ENCODE data around the gene TRIM47. TPM values are rescaled to one million over a fixed set of nuclear protein-coding genes. Genes with fewer than 3 reads are reported as not detected.
"Not testable (repeated sequence)": the region's sequence is repeated elsewhere in the genome, so short reads cannot be mapped to it uniquely, and the experiment has no call there.

Gene TRIM47
- polyA plus RNA-seq, 3 donors from 2014 or later, result 3.2 to 4.0 (median 3.9) TPM

DNA sequence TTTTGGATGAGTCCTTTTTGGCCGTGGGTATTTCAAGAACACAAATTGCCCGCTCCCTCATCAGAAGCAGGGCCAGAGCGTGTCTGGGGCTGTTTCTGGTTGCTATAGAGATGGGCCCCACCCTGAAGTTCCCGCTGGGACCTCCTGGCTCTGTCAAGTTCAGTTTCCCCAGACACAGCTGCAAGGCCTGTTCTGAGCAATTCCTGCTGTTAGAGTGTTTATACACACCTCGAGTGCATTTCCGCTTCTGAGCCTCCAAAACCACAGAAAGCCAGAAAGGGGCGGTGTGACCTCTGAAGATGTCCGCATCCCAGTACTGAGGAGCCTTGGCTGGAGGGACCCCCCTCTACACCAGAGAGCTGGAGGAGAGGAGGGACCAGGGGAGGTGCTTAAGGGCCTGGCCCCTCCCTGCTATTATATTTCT is 13.9 kb downstream of the TRIM47 start:
- Mint-ChIP-seq H3K27ac (peak overlapping the region; percentile 90 to 96 (median 94)), H3K4me3 (peak overlapping the region; percentile 59 to 76 (median 72)), H3K36me3 (no peaks in the 10 kb centered on the region), H3K27me3 (ENCODE audit: low read depth in 3 of 3) (peaks cover 0 to 4% (median 2%) of the 10 kb centered on the region in 3 donors), H3K4me1 (peaks cover 23 to 30% of the 10 kb centered on the region in 2 donors), H3K9me3 (no peaks in the 10 kb centered on the region)
- DNase-seq, result peak; percentile 65 to 69 (median 66)

DNA sequence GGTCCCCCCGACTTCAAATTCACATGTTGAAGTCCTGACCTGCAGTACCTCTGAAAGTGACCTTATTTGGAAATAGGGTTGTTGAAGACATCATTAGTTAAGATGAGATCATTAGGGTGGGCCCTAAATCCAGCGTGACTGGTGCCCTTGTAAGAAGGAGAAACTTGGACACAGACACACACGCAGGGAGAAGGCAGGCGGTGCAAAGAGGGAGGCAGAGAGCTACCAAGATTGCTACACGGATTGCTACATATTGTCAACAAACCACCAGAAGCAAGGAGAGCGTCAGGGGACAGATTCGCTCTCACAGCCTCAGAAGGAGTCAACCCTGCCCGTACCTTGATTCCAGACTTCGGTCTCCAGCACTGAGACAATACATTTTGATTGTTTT is 16.5 kb downstream of the TRIM47 start:
- DNase-seq, result no peak
- no peaks in the 10 kb centered on the region for H3K9me3 Mint-ChIP-seq
- H3K27me3 Mint-ChIP-seq (ENCODE audit: low read depth in 3 of 3), result peaks cover 0 to 4% (median 2%) of the 10 kb centered on the region in 3 donors
- H3K27ac Mint-ChIP-seq, result peak overlapping the region in 5 of 6 donors; percentile 49 to 92 (median 64)
- H3K36me3 Mint-ChIP-seq, result no peaks in the 10 kb centered on the region
- peaks cover 36 to 47% of the 10 kb centered on the region in 2 donors for H3K4me1 Mint-ChIP-seq
- H3K4me3 Mint-ChIP-seq, result peak overlapping the region in 2 of 5 donors; percentile 24 to 48

DNA sequence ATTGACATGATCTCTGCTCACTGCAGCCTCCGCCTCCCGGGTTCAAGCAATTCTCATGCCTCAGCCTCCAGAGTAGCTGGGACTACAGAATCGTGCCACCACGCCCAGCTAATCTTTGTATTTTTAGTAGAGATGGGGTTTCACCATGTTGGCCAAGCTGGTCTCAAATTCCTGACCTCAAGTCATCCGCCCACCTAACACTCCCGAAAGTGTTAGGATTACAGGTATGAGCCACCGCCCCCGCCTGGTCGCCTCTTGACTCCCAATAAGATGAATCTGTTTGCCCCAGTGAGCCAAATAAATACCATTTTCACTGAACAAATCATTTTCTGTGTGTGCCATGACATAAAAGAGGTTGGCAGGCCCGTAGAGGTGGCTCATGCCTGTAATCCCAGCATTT is 19.0 kb downstream of the TRIM47 start:
- DNase-seq; H3K36me3 Mint-ChIP-seq; H3K4me3 Mint-ChIP-seq; H3K9me3 Mint-ChIP-seq; H3K27me3 Mint-ChIP-seq (ENCODE audit: low read depth in 3 of 3): not testable (repeated sequence)
- peaks cover 26 to 44% of the 10 kb centered on the region in 2 donors for H3K4me1 Mint-ChIP-seq
- peak overlapping the region in 2 of 6 donors; percentile 53 to 73 for H3K27ac Mint-ChIP-seq

DNA sequence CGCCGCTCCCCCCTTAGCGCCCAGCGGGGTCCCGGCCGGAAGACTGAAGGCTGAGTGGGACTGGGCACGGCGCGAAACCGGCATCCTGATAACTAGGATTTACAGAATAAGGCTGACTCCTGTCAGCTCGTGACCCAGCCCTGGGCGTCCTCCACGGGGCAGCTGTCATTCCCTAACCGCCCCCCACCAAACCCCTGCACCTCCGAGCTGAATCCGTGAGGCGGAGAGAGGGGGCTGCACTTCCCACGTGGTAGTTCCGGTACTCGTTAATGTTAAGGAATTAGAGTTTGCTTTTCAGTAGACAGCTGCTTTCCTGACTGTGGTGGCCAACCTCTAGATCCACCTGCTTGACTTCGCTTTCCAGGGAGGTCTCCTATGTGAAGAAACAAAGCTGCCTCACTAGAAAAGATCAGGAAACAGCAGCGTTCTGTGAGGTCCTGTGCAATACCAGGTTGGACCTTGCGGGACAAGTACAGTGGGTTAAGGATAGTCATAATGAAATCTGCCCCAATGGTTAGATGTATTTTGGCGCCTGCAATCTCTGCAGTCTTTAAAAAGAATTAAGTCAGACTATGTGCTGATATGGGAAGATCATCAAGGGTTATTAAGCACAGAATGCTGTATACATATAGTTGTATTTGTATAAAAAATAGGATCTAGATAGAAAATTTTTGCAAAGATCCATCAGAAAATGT is 22.2 kb downstream of the TRIM47 start:
- Mint-ChIP-seq H3K27ac (peak overlapping the region in 3 of 6 donors; percentile 80 to 93 (median 91)), H3K36me3 (no peaks in the 10 kb centered on the region), H3K9me3 (no peaks in the 10 kb centered on the region), H3K4me3 (peak overlapping the region in 1 of 5 donors; percentile 90), H3K27me3 (ENCODE audit: low read depth in 3 of 3) (peaks cover 0 to 4% (median 0%) of the 10 kb centered on the region in 3 donors), H3K4me1 (peaks cover 22 to 46% of the 10 kb centered on the region in 2 donors)
- DNase-seq, result no peak

DNA sequence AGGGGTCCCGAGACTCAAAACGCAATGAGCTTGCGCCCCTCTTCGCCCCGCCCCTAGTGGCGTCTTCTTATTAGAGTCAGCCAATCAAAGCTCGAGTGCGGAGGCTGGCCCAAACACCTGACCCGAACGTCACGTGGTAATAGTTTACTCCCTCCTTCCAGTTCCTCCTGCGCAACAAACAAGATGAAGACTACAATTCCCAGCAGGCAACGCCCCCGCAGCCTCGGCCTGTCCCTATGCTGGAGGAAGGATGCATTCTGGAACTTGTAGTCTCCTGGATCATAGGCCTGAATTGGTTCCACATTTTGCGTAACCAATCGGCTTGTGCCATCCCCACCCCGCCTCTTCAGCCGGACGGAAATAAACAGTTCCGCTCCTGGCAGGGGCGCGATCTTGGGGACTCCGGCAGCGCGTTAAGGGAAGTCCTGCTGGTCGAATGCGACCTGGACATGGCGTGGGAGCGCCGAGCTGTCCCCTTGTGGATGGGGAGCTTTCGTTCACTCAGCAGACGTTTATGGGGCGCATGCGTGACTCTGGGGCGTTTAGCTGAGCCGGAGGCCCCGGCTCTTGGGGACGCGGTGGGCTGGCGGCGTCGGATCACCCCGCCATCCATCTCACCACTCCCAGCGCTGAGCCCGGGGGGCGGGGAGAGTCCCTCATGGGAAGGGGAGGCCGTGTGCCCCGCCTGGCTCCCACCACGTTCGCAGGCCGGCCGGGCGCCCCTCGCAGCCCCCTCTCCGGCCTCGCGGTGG is 22.9 kb downstream of the TRIM47 start, which contains the start of gene WBP2:
Gene WBP2, minus strand, starts transcription at position 26 of the 752 bp plus-strand sequence. CDS start 38 bp downstream, outside the sequence.
- no peaks in the 10 kb centered on the region for H3K9me3 Mint-ChIP-seq
- peak within 1 kb of the TSS in 3 of 6 donors; percentile 80 to 93 (median 91) for H3K27ac Mint-ChIP-seq
- H3K36me3 Mint-ChIP-seq, result no peaks in the 10 kb centered on the region
- peaks cover 22 to 43% of the 10 kb centered on the region in 2 donors for H3K4me1 Mint-ChIP-seq
- DNase-seq, result peak; percentile 98 to 99 (median 99)
- peaks cover 0 to 4% (median 0%) of the 10 kb centered on the region in 3 donors for H3K27me3 Mint-ChIP-seq (ENCODE audit: low read depth in 3 of 3)
- H3K4me3 Mint-ChIP-seq, result peak within 1 kb of the TSS in 1 of 5 donors; percentile 90

DNA sequence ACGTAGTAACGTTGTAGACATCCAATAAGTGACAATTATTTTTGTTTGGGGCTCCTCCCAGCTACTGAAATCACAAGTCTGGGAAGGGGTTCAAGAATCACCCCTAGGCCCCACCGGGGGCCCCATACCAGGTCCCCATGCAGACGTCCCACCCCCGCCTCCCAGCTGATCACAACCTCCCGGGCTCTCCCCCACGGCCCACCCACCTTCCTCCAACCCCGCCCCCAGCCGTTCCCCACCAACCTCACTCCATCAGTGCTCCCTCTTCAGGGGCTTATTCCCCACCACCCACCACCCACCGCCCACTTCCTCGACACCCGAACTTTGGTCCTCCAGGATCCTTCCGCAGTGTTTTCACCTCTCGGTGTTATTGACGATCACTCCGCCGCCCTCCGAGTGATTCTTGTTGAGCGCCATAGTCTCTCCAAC is 23.5 kb downstream of the TRIM47 start:
- no peak for DNase-seq
- no peak overlapping the region for H3K27ac Mint-ChIP-seq
- H3K36me3 Mint-ChIP-seq, result no peaks in the 10 kb centered on the region
- no peak overlapping the region for H3K4me3 Mint-ChIP-seq
- peaks cover 0 to 4% (median 0%) of the 10 kb centered on the region in 3 donors for H3K27me3 Mint-ChIP-seq (ENCODE audit: low read depth in 3 of 3)
- no peaks in the 10 kb centered on the region for H3K9me3 Mint-ChIP-seq
- peaks cover 22 to 43% of the 10 kb centered on the region in 2 donors for H3K4me1 Mint-ChIP-seq

DNA sequence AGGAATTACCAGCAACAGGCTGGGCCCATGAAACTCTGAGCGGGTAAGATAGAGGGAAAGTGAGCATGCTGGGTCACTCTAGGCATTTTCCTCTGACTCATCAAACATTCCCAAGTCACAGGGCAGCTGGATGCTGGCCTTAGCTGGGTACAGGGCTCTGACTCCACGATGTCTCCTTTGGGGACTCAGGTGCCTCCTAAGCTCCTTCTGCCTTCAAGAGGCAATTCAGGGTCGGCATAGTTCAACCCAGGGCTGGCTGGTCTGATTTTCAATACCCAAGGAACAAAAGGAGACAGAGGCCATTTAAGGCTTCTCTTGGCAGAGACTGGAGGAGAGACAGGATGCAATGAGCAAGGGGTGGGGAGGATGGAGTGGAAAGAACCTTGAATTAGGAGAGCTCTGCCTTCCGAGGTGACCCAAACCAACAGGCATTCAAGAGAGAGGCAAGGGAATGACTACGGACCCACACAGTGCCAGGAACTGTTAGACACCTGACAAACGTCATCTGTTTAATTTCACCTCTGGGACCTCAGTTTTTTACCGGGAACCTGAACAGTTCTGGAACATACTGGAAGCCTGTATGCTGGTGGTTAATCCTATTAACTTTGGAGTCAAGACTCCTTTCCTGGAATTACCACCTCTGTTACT is 24.2 kb downstream of the TRIM47 start:
- Mint-ChIP-seq H3K9me3 (no peaks in the 10 kb centered on the region), H3K4me3 (no peak overlapping the region), H3K4me1 (peaks cover 22 to 41% of the 10 kb centered on the region in 2 donors), H3K36me3 (no peaks in the 10 kb centered on the region), H3K27ac (no peak overlapping the region), H3K27me3 (ENCODE audit: low read depth in 3 of 3) (peaks cover 0 to 4% (median 0%) of the 10 kb centered on the region in 3 donors)
- no peak for DNase-seq

DNA sequence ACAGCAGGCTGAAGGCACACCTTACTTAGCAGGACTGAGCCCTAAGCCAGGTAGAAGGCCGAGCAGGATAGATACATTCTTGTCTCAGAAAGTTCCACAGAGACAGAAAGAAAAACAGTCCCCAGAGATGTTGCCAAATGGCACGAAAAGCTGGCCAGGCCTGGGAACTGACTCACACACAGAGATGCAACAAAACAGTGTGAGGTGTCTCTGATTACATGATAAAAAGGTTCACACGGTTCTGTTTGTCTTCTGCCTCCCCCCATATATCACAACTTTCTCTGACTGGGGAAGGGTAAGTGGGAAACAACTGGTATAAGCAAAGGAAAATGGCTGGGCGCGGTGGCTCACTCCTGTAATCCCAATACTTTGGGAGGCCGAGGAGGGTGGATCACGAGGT is 24.9 kb downstream of the TRIM47 start:
- Mint-ChIP-seq H3K27me3 (ENCODE audit: low read depth in 3 of 3) (peaks cover 0 to 4% (median 0%) of the 10 kb centered on the region in 3 donors), H3K36me3 (peaks cover 3 to 4% (median 4%) of the 10 kb centered on the region in 3 donors), H3K9me3 (no peaks in the 10 kb centered on the region), H3K27ac (peak overlapping the region in 5 of 6 donors; percentile 45 to 86 (median 69)), H3K4me1 (peaks cover 18 to 38% of the 10 kb centered on the region in 2 donors), H3K4me3 (peak overlapping the region in 3 of 5 donors; percentile 21 to 67 (median 38))
- no peak for DNase-seq

DNA sequence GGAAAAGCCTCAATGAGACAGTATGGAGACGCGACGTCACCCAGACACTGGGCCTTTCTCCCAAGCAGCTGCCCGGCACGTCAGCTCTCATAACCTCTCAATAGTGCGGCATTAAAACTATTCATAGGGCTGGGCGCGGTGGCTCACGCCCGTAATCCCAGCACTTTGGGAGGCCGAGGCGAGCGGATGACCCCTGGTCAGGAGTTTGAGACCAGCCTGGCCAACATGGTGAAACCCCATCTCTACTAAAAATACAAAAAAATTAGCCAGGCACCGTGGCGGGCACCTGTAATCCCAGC is 26.7 kb downstream of the TRIM47 start:
- H3K9me3 Mint-ChIP-seq; H3K27me3 Mint-ChIP-seq (ENCODE audit: low read depth in 3 of 3); DNase-seq; H3K36me3 Mint-ChIP-seq: not testable (repeated sequence)
- Mint-ChIP-seq H3K4me1 (peaks cover 14 to 33% of the 10 kb centered on the region in 2 donors), H3K27ac (peak overlapping the region in 1 of 6 donors; percentile 40), H3K4me3 (peak overlapping the region in 1 of 5 donors; percentile 12)

DNA sequence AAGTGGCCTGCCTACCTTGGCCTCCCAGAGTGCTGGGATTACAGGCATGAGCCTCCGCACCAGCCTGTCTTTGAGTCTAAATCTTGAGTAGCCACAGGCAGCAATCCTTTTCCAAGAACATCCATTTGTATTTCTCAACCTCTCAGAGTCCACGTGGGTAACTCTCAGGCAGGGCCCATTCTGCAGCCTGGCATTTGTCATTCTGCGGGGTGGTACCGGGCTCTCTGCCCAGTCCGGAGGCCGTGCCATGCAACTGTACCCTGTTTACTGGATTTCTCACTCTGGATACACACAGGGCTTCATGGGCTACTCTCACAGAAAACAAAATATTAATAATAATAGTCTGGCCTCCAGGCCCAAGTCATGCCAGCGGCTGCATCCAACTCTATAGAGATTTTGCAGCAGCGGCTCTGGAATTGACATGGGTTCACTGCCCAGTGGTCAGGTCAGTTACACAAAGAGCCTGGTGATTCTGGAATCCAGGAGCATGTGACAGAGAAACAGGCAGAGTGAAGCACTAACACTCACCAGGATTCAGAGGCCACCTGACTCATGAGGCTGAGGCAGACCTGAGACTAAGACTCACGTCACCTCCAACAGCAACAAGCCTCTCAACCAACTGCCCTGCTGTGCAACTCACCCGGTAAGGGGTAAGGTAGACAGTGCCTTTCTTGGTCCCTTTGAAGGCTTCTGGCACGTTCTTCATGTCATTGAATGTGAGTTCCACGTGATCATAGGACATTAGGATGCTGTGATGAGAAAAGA is 27.3 kb downstream of the TRIM47 start:
- peak overlapping the region in 1 of 6 donors; percentile 40 for H3K27ac Mint-ChIP-seq

DNA sequence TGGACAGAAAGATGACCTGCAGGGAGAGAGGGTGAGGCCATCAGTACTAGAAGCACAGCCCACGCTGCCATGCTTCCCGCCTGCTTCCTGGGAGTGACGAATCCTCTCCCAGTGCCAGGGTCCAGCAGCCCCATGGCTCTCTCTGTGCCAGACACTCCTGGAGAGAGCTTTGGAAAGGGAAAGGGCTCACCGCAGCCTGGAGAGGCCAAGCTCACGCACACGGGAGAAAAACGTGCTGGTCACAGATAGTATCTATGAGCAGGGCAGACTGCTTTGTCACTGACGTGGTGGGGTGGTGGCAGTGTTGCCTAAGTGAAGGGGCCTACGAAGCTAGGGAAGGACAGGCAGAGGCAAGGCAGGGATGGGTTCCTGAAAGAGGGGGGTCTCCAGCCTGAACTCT is 28.7 kb downstream of the TRIM47 start:
- Mint-ChIP-seq H3K27me3 (ENCODE audit: low read depth in 3 of 3) (peaks cover 0 to 2% (median 0%) of the 10 kb centered on the region in 3 donors), H3K4me1 (peaks cover 16 to 34% of the 10 kb centered on the region in 2 donors), H3K27ac (no peak overlapping the region), H3K36me3 (peaks cover 6 to 12% (median 6%) of the 10 kb centered on the region in 3 donors), H3K9me3 (no peaks in the 10 kb centered on the region), H3K4me3 (no peak overlapping the region)
- DNase-seq, result no peak

More for the DNA sequence above, 27.3 kb downstream of the TRIM47 start:
- peaks cover 6 to 11% (median 6%) of the 10 kb centered on the region in 3 donors for H3K36me3 Mint-ChIP-seq
- peak overlapping the region in 1 of 5 donors; percentile 12 for H3K4me3 Mint-ChIP-seq
- peaks cover 0 to 4% (median 0%) of the 10 kb centered on the region in 3 donors for H3K27me3 Mint-ChIP-seq (ENCODE audit: low read depth in 3 of 3)
- H3K4me1 Mint-ChIP-seq, result peaks cover 9 to 29% of the 10 kb centered on the region in 2 donors
- no peak for DNase-seq
- H3K9me3 Mint-ChIP-seq, result no peaks in the 10 kb centered on the region

DNA sequence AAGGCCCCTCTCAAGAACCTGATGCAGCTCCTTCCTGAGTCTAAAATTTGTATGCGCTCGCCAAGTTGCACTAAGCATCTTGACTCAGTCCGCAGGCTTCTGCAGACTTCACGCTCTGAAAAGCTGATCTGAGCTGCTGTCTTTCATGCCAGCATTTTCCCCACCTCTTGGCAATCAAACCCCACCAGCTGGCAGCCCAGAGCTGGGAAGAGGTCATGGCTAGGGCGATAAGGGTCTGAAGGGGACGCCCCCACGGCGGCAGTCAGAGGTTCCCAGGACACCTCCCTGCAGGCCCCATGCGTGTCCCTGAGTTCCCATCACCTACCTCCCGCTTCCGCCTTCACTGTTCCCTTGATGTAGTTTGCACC is 29.1 kb downstream of the TRIM47 start:
- H3K27ac Mint-ChIP-seq, result no peak overlapping the region
- peaks cover 6 to 12% (median 6%) of the 10 kb centered on the region in 3 donors for H3K36me3 Mint-ChIP-seq
- no peak for DNase-seq
- no peaks in the 10 kb centered on the region for H3K9me3 Mint-ChIP-seq
- H3K27me3 Mint-ChIP-seq (ENCODE audit: low read depth in 3 of 3), result peaks cover 0 to 2% (median 0%) of the 10 kb centered on the region in 3 donors
- peaks cover 16 to 30% of the 10 kb centered on the region in 2 donors for H3K4me1 Mint-ChIP-seq
- H3K4me3 Mint-ChIP-seq, result no peak overlapping the region

Measured in immature natural killer cell (primary cell).